GM23338 (cell line): ENCODE results near the gene ADA. TPM values are rescaled to one million over a fixed set of nuclear protein-coding genes. Genes with fewer than 3 reads are reported as not detected.

Experiments used
- ATAC-seq: fragments of 200-7000 bp; cut with Tn5 transposase; 3 replicates; pipeline ENCODE4 v1.9.1; 2020
- DNase-seq: peaks from one replicate; pipeline ENCODE4 v3.0.0-alpha.2; 2015; ENCODE audit warnings: low spot score
- H2AFZ ChIP-seq: fragments of 200-600 bp; sonication (generic); 2 replicates; pipeline ENCODE4 v1.8.0; 2016; ENCODE audit warnings: antibody characterized with exemption, mild to moderate bottlenecking, moderate library complexity
- H3F3A ChIP-seq: fragments of 200-600 bp; sonication (generic); replicated peaks from 2 replicates; pipeline ENCODE4 v1.8.0; 2017; ENCODE audit warnings: antibody characterized with exemption, mixed run types, low read depth
- H3K27ac ChIP-seq: fragments of 200-600 bp; sonication (generic); 2 replicates; pipeline ENCODE4 v1.6.1; 2016; ENCODE audit warnings: low read depth
- H3K27me3 ChIP-seq: fragments of 200-600 bp; sonication (generic); 2 replicates; pipeline ENCODE4 v1.8.0; 2016; ENCODE audit warnings: mild to moderate bottlenecking, mixed run types, moderate library complexity; ENCODE audit not compliant: insufficient read depth
- H3K36me3 ChIP-seq: fragments of 200-600 bp; sonication (generic); 2 replicates; pipeline ENCODE4 v1.8.0; 2016; ENCODE audit warnings: mild to moderate bottlenecking; ENCODE audit not compliant: insufficient read depth
- H3K4me1 ChIP-seq: fragments of 200-600 bp; sonication (generic); 2 replicates; pipeline ENCODE4 v1.8.0; 2016; ENCODE audit warnings: mild to moderate bottlenecking, moderate library complexity; ENCODE audit not compliant: insufficient read depth
- H3K4me2 ChIP-seq: fragments of 200-600 bp; sonication (generic); 2 replicates; pipeline ENCODE4 v1.7.1; 2017; ENCODE audit warnings: mixed run types
- H3K4me3 ChIP-seq: fragments of 200-600 bp; sonication (generic); 2 replicates; pipeline ENCODE4 v1.6.1; 2016; ENCODE audit warnings: mixed run types
- H3K79me2 ChIP-seq: fragments of 200-600 bp; sonication (generic); replicated peaks from 2 replicates; pipeline ENCODE4 v1.8.0; 2017; ENCODE audit warnings: mild to moderate bottlenecking; ENCODE audit not compliant: insufficient read depth
- H3K9me2 ChIP-seq: fragments of 200-600 bp; sonication (generic); 2 replicates; pipeline ENCODE4 v1.8.0; 2017; ENCODE audit not compliant: insufficient read depth
- H4K20me1 ChIP-seq: fragments of 200-600 bp; sonication (generic); replicated peaks from 2 replicates; pipeline ENCODE4 v1.8.0; 2017; ENCODE audit warnings: mild to moderate bottlenecking; ENCODE audit not compliant: insufficient read depth
- H3K27ac Mint-ChIP-seq: 2 replicates; pipeline ENCODE4 v1.8.0; 2020; ENCODE audit warnings: inconsistent platforms, mild to moderate bottlenecking, moderate library complexity, mixed read lengths
- H3K27me3 Mint-ChIP-seq: 3 replicates; pipeline ENCODE4 v1.8.0; 2022; ENCODE audit warnings: low read depth, mild to moderate bottlenecking, moderate library complexity, mixed read lengths, inconsistent platforms; ENCODE audit not compliant: insufficient read depth, poor library complexity
- H3K36me3 Mint-ChIP-seq: 3 replicates; pipeline ENCODE4 v1.8.0; 2021; ENCODE audit warnings: low read depth, mild to moderate bottlenecking, inconsistent platforms, moderate library complexity, mixed read lengths
- H3K4me1 Mint-ChIP-seq: 3 replicates; pipeline ENCODE4 v1.8.0; 2020; ENCODE audit warnings: mild to moderate bottlenecking, inconsistent platforms, mixed read lengths
- H3K4me3 Mint-ChIP-seq: 3 replicates; pipeline ENCODE4 v1.8.0; 2021; ENCODE audit warnings: moderate library complexity, mild to moderate bottlenecking, inconsistent platforms, mixed read lengths
- H3K9me3 Mint-ChIP-seq: 3 replicates; pipeline ENCODE4 v1.8.0; 2020; ENCODE audit warnings: moderate library complexity, mild to moderate bottlenecking, inconsistent platforms, mixed read lengths
- CREB1 ChIP-seq: fragments of 250-450 bp; sonication (Bioruptor Pico); IDR thresholded peaks from 2 replicates; pipeline ENCODE4 v1.5.0; 2020; ENCODE audit warnings: low read depth, mild to moderate bottlenecking, moderate library complexity
- CTCF ChIP-seq, 2 experiments: fragments of 200-600 bp in 1 of 2; sonication (generic) in 1 of 2; conservative IDR thresholded peaks; 2 replicates each; pipeline versions ENCODE4 v1.5.1 to v1.6.1; 2016 to 2017; ENCODE audit warnings: antibody characterized with exemption in 2 of 2, low read depth in 2 of 2, mild to moderate bottlenecking in 2 of 2, moderate library complexity in 1 of 2
- ETS1 ChIP-seq: IDR thresholded peaks from 2 replicates; pipeline ENCODE4 v1.6.1; 2016; ENCODE audit warnings: antibody characterized with exemption
- EZH2 ChIP-seq: fragments of 200-600 bp; sonication (generic); IDR thresholded peaks from one replicate; pipeline ENCODE4 v1.8.0; 2017; ENCODE audit warnings: antibody characterized with exemption, mild to moderate bottlenecking, low read depth; ENCODE audit not compliant: unreplicated experiment
- EZH2phosphoT487 ChIP-seq: fragments of 200-600 bp; sonication (generic); IDR thresholded peaks from one replicate; pipeline ENCODE4 v1.8.1; 2018; ENCODE audit warnings: antibody characterized with exemption; ENCODE audit not compliant: unreplicated experiment
- NANOG ChIP-seq: IDR thresholded peaks from 2 replicates; pipeline ENCODE4 v1.6.1; 2016; ENCODE audit warnings: antibody characterized with exemption, borderline replicate concordance
- POLR2AphosphoS5 ChIP-seq: IDR thresholded peaks from 2 replicates; pipeline ENCODE4 v1.6.1; 2016; ENCODE audit warnings: antibody characterized with exemption, low read depth
- REST ChIP-seq: IDR thresholded peaks from one replicate; pipeline ENCODE4 v1.6.1; 2018; ENCODE audit warnings: antibody characterized with exemption; ENCODE audit not compliant: unreplicated experiment
- STAT1 ChIP-seq: IDR thresholded peaks from one replicate; pipeline ENCODE4 v1.6.1; 2016; ENCODE audit warnings: antibody characterized with exemption; ENCODE audit not compliant: unreplicated experiment
- ZNF331 ChIP-seq: fragments of 250-450 bp; sonication (Bioruptor Pico); IDR thresholded peaks from 2 replicates; pipeline ENCODE4 v1.5.0; 2020; ENCODE audit warnings: low read depth, mild to moderate bottlenecking, moderate library complexity
- ZNF462 ChIP-seq: fragments of 250-450 bp; sonication (Bioruptor Pico); IDR thresholded peaks from 2 replicates; pipeline ENCODE4 v1.5.0; 2020; ENCODE audit warnings: mild to moderate bottlenecking, moderate library complexity
- polyA plus RNA-seq: library from polyadenylated mRNA; unstranded; fragments of >200 nt; fragmentation: Nextera tagmentation; extraction: Ambion mirVana; gene quantifications from 2 replicates; pipeline ENCODE4 v1.2.1, GENCODE V29; 2016
- total RNA-seq: library from RNA; depleted of rRNA; stranded (reverse); fragments of >200 nt; shearing (Covaris generic); gene quantifications from 2 replicates; pipeline ENCODE4 v1.2.3, GENCODE V29; 2014

The ADA gene
- total and polyA plus RNA-seq, 2 experiments from 2014 or later, result 15.8 to 16.2 TPM

GRCh38 chr20:44616604-44616964 is 34.9 kb downstream of the ADA start (continued):
- TF ChIP-seq REST, result no peak
- no peak for TF ChIP-seq STAT1
- TF ChIP-seq POLR2AphosphoS5, result no peak
- no peak for TF ChIP-seq CREB1 (CRISPR knock-in tag)
- TF ChIP-seq EZH2, result no peak

GRCh38 chr20:44615876-44616603 is 35.5 kb downstream of the ADA start:
- Mint-ChIP-seq H3K4me1 (peaks cover 35% of the 10 kb centered on the region), H3K27me3 (peaks cover 16% of the 10 kb centered on the region), H3K27ac (no peak overlapping the region), H3K4me3 (peak overlapping the region; percentile 8; the same call in 1 of the 3 replicates), H3K36me3 (peaks cover 53% of the 10 kb centered on the region), H3K9me3 (no peaks in the 10 kb centered on the region)
- no peaks in the 10 kb centered on the region for H3K79me2 ChIP-seq
- DNase-seq (peak; percentile 26), ATAC-seq (peak; percentile 27; the same call in 2 of the 3 replicates)
- H3K27me3 ChIP-seq, result peaks cover 44% of the 10 kb centered on the region
- no peak overlapping the region for H3K4me3 ChIP-seq
- H3K9me2 ChIP-seq, result no peaks in the 10 kb centered on the region
- H3K4me2 ChIP-seq, result peak overlapping the region; percentile 68
- no peak overlapping the region for H3K27ac ChIP-seq
- H2AFZ ChIP-seq, result no peak overlapping the region
- H3F3A ChIP-seq, result no peaks in the 10 kb centered on the region
- peaks cover 15% of the 10 kb centered on the region; the same call in 1 of the 2 replicates for H4K20me1 ChIP-seq
- no peaks in the 10 kb centered on the region for H3K36me3 ChIP-seq
- H3K4me1 ChIP-seq, result peaks cover 24% of the 10 kb centered on the region
- TF ChIP-seq ETS1 (no peak), EZH2phosphoT487 (no peak), NANOG (no peak), CREB1 (CRISPR knock-in tag) (no peak), ZNF462 (CRISPR knock-in tag) (no peak), CTCF (conservative IDR thresholded peaks at IDR 0.05; ENCODE audit: low read depth in 2 of 2) (no peak), POLR2AphosphoS5 (no peak), EZH2 (no peak), STAT1 (no peak), ZNF331 (CRISPR knock-in tag) (no peak)
